ENCODE results near the gene INHBC.

The INHBC gene

GRCh38 chr12:57496822-57497221 is 62.2 kb downstream of the INHBC start:
- DNase-seq (ENCODE audit: low read depth, low spot score), result no peak
- H3K4me3 ChIP-seq (ENCODE audit: low read length), result no peak overlapping the region

GRCh38 chr12:57497223-57498131 is 62.9 kb downstream of the INHBC start:
- H3K4me3 ChIP-seq (ENCODE audit: low read length), result no peak overlapping the region
- DNase-seq (ENCODE audit: low read depth, low spot score), result no peak

DNA sequence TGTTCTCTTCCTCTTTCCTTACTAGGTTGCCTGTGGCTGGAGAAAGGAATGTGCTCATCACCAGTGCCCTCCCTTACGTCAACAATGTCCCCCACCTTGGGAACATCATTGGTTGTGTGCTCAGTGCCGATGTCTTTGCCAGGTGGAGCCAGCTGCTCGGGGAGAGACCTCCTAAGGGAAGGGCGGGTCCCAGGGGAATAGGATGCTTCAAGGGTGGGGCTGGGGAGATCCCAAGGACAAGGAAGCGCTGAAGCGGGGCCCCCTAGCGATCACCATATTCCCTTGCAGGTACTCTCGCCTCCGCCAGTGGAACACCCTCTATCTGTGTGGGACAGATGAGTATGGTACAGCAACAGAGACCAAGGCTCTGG is 63.5 kb downstream of the INHBC start:
- no peak overlapping the region for H3K4me3 ChIP-seq (ENCODE audit: low read length)
- no peak for DNase-seq (ENCODE audit: low read depth, low spot score)

- H3K4me3 ChIP-seq (ENCODE audit: low read length), result no peak overlapping the region
- no peak for DNase-seq (ENCODE audit: low read depth, low spot score)
These were observed 64.0 kb downstream of the INHBC start for GRCh38 chr12:57498571-57498970.

- no peak overlapping the region for H3K4me3 ChIP-seq (ENCODE audit: low read length)
- no peak for DNase-seq (ENCODE audit: low read depth, low spot score)
These were observed 65.6 kb downstream of the INHBC start for GRCh38 chr12:57500213-57500612.

Data from Jurkat, Clone E6-1 (cell line).